Sigmoid colon (tissue), 4 donors: Measurements from ENCODE around the gene ZCCHC24.

ENCODE experiments used
- EP300 ChIP-seq, 4 donors: sonication (generic); formaldehyde crosslinking; IDR thresholded peaks; one replicate each; pipeline ENCODE4 v1.6.1; 2017; ENCODE audit warnings: antibody characterized with exemption in 4 of 4
- POLR2A ChIP-seq, 2 donors: fragments of 450-650 bp; IDR thresholded peaks; one replicate each; pipeline ENCODE4 v1.6.1; 2016; ENCODE audit warnings: antibody characterized with exemption in 2 of 2, mild to moderate bottlenecking in 2 of 2, moderate library complexity in 2 of 2
- TF ChIP-seq, protein P1 (sequence below), 4 experiments: fragments of 450-650 bp in 3 of 4; fragments of 200-600 bp in 1 of 4; IDR thresholded peaks; one replicate each; pipeline ENCODE4 v1.5.1; 2016 to 2019; ENCODE audit warnings: antibody characterized with exemption in 4 of 4, mild to moderate bottlenecking in 3 of 4, moderate library complexity in 2 of 4

DNA sequence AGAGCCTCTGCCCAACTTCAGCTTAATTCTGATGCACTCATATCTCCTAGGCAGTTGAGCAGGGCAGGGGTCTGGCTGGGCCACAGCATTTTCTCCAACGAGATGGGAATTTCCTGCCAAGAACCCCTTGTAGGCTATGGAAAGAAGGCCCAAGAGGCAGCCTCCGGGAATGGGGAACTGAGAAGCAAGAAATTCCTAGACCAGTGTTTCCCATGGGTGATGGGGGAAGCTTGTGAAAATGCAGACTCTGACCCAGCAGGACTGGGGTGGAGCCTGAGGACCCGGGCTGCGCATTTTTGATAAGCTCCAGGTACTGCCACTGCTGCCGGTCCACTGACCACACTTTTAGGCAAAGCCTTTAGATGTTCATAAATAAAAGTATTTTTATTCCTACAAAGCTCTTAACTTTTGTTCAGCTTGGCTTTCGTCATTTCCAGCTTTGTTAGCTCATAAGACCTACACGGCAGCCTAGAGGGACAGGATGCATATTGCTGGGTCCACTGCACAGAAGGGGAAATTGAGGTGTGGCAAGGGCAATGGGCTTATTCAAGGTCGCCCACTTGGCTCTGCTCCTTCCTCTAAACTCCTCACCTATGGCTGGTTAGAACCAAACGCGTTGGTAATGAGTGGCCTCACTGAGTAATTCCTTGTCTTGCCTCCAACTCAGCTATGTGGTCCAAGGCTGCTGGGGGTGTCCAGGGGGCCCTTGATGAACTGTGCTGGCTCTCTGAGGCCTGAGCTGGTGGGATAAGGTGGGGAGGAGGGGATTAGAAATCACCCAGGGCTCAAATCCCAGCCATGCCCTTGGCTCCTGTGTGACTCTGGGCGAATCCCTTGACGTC, 29.5 kb downstream of the ZCCHC24 start:
- TF ChIP-seq, protein P1, sequence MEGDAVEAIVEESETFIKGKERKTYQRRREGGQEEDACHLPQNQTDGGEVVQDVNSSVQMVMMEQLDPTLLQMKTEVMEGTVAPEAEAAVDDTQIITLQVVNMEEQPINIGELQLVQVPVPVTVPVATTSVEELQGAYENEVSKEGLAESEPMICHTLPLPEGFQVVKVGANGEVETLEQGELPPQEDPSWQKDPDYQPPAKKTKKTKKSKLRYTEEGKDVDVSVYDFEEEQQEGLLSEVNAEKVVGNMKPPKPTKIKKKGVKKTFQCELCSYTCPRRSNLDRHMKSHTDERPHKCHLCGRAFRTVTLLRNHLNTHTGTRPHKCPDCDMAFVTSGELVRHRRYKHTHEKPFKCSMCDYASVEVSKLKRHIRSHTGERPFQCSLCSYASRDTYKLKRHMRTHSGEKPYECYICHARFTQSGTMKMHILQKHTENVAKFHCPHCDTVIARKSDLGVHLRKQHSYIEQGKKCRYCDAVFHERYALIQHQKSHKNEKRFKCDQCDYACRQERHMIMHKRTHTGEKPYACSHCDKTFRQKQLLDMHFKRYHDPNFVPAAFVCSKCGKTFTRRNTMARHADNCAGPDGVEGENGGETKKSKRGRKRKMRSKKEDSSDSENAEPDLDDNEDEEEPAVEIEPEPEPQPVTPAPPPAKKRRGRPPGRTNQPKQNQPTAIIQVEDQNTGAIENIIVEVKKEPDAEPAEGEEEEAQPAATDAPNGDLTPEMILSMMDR (IDR thresholded peaks at IDR 0.05) = no peak
- no peak for TF ChIP-seq POLR2A (IDR thresholded peaks at IDR 0.05)
- no peak for TF ChIP-seq EP300 (IDR thresholded peaks at IDR 0.05)
